WI38 (cell line): ENCODE data around the gene RESP18.
"Not testable (repeated sequence)": the region's sequence is repeated elsewhere in the genome, so short reads cannot be mapped to it uniquely, and the experiment has no call there.

ENCODE experiments used
- H3K4me3 ChIP-seq: 2 replicates; pipeline ENCODE4 v1.5.1; 2011; ENCODE audit warnings: low read depth, mild to moderate bottlenecking, control low read depth, low read length
- TF ChIP-seq, protein P1 (sequence below): IDR thresholded peaks from 2 replicates; pipeline ENCODE4 v1.5.1; 2012; ENCODE audit warnings: low read depth, mild to moderate bottlenecking, control low read depth, low read length

Gene RESP18

DNA sequence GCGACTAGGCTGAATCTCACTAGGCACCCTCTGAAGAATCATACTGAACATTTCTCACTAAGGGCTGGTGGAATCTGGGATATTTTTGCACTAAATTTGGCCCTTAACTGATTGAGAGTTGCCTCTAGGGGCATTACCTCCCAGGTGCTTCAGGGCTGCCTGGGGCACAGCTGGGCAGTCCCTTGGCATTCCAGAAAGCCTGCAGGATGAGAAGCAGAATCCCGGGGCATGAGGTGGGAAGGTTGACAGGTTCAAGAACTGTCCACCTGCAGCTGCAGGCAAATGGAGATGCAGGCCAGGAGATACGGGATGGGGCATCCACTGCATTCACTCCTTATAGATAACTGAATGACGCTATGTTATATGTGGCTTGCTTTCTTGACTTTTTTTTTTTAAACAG is 7.4 kb downstream of the RESP18 start:
- no peak overlapping the region for H3K4me3 ChIP-seq
- TF ChIP-seq, protein P1, sequence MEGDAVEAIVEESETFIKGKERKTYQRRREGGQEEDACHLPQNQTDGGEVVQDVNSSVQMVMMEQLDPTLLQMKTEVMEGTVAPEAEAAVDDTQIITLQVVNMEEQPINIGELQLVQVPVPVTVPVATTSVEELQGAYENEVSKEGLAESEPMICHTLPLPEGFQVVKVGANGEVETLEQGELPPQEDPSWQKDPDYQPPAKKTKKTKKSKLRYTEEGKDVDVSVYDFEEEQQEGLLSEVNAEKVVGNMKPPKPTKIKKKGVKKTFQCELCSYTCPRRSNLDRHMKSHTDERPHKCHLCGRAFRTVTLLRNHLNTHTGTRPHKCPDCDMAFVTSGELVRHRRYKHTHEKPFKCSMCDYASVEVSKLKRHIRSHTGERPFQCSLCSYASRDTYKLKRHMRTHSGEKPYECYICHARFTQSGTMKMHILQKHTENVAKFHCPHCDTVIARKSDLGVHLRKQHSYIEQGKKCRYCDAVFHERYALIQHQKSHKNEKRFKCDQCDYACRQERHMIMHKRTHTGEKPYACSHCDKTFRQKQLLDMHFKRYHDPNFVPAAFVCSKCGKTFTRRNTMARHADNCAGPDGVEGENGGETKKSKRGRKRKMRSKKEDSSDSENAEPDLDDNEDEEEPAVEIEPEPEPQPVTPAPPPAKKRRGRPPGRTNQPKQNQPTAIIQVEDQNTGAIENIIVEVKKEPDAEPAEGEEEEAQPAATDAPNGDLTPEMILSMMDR, result no peak

DNA sequence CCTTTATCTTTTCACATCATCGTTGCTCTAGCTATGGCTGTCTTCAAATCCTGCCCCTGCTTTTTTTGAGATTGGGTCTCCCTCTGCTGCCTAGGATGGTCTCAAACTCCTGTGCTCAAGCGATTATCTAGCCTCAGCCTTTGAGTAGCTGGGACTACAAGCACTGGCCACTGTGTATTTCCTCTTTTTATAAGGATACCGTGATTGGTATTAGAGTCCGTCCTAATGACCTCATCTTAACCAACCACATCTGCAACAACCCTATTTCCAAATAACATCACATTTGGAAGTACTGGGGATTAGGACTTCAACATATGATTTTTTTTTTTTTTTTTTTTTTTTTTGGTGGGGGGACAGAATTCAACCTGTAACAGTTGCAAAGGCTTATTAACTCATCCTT is 9.1 kb downstream of the RESP18 start:
- no peak overlapping the region for H3K4me3 ChIP-seq
- TF ChIP-seq, protein P1, result no peak

DNA sequence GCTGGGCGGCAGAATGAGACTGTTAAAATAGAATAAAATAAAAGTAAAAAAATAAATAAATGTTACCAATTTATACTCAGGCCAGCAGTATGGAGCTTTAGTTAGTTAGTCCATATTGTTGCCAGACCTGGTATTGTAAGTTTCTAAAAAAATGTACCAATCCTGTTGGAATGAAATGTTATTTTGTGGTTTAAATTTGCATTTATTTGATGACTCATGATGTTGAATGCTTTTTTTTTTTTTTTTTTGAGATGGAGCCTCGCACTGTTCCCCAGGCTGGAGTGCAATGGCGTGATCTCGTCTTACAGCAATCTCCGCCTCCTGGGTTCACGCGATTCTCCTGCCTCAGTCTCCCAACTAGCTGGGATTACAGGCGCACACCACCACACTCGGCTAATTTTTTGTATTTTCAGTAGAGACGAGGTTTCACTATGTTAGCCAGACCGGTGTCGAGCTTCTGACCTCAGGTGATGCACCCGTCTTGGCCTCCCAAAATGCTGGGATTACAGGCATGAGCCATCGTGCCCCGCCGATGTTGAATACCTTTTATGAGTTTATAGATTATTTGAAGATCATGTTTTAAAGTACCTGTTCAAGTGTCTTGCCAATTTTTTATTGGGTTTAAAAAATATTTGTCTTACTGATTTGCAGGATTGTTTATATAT is 17.6 kb downstream of the RESP18 start:
- TF ChIP-seq, protein P1, result no peak
- H3K4me3 ChIP-seq, result no peak overlapping the region

DNA sequence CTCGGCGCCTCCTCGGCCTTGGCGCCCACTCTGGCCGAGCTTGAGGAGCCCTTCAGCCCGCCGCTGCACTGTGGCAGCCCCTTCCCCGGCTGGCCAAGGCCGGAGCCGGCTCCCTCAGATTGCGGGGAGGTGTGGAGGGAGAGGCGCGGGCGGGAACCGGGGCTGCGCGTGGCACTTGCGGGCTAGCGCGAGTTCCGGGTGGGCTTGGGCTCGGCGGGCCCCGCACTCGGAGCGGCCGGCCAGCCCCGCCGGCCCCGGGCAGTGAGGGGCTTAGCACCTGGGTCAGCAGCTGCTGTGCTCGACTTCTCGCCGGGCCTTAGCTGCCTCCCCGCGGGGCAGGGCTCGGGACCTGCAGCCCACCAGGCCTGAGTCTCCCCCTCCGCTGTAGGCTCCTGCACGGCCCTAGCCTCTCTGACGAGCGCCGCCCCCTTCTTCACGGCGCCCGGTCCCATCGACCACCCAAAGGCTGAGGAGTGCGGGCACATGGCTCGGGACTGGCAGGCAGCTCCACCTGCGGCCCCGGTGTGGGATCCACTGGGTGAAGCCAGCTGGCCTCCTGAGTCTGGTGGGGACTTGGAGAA is 19.8 kb downstream of the RESP18 start:
- not testable (repeated sequence) for H3K4me3 ChIP-seq

DNA sequence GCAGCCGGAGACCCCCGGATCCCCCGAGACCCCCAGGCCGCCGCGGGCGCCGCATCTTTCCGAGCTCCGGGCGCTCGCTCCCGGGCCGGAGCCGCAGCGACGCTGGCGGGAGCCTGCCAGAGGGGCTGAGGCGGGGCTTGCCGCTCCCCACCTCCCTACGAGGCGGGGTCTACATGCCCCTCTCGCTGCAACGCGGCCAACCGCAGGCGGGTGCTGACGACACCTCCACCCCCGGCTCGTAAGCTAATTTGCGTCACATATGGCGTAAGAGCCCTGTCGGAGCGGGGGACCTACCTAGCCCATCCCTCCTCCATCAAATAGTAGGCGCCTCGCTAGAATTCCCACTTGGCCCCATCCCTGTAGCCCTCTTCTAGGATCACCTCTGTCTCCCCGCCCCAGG is 23.3 kb downstream of the RESP18 start, which contains the start of gene PTPRN:
Gene PTPRN, minus strand, starts transcription at position 124 of the 400 bp plus-strand sequence. Its CDS starts 69 bp downstream, at position 55.
- TF ChIP-seq, protein P1, result no peak
- peak within 1 kb of the TSS; percentile 57 for H3K4me3 ChIP-seq

DNA sequence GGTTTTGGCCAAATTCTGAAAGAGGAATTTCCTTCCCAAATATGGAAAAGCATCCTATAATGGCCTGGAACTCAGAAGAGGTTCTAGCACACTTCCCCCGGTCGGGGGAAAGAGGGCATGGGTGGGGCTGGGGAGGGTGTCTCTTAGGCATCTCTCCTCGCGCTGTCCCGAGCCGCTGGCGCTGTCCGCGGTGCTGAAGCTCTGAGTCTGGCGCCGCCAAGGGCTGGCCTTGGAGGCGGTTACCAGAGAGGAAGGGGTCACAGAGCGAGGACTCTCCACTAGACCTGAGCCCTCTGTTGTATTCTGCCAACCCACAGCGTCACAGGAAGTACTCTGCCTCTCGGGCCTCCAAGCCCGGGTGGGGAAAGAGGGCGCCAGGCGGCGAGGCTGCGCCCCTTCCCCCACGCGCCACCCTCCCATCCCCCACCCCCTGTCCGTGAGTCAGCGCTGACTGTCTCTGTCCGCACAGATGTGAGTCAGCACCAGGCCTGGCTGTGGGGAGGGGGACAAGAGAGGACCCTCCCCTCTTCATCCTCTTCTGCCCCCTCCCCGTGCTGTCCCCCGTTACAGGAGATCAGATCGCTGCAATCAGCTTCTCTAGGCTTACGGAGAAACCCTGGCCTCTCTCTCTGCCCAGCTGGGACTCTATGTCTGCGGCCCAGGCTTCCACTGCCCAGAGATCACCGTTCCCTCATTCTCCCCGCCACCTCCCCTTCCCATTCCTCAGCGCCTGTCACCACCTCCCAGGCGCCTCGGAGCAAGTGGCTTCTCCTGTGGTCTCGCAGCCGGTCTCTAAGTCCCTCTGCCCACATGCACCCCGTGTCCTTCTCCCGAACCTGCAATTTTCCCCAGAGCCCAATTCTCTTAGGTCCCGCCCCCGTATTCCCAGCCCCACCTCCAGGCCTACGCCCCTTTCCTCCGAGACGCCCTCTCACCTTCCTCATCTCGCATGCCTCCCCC is 24.1 kb downstream of the RESP18 start:
- TF ChIP-seq, protein P1, result no peak
- H3K4me3 ChIP-seq, result peak overlapping the region; percentile 57

DNA sequence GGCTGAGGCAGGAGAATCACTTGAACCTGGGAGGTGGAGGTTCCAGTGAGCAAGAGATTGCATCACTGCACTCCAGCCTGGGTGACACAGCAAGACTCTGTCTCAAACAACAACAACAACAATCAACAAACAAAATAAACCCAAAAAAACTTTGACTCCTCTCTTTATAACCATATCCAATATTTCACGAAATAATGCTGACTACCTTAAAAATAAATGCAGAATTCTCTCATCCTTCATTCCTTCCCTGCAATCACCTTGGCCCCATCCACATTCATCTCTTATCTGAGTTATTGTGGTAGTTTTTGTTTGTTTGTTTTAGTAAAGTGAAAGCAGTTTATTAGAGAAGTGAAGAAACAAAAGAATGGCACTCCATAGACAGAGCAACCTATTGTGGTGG is 26.5 kb downstream of the RESP18 start:
- H3K4me3 ChIP-seq, result no peak overlapping the region
- TF ChIP-seq, protein P1, result no peak
